GM12891 (cell line): Measurements from ENCODE around the gene HCFC1.

Experiments
- POLR2A ChIP-seq: IDR thresholded peaks from 2 replicates; pipeline ENCODE4 v1.6.1; 2011; ENCODE audit warnings: low read depth, low read length, control low read depth
- POLR2AphosphoS5 ChIP-seq: IDR thresholded peaks from 2 replicates; pipeline ENCODE4 v1.6.1; 2011; ENCODE audit warnings: low read depth, low read length, control low read depth
- POU2F2 ChIP-seq: IDR thresholded peaks from 2 replicates; pipeline ENCODE4 v1.6.1; 2011; ENCODE audit warnings: low read depth, mild to moderate bottlenecking, control low read depth, low read length, moderate library complexity
- TAF1 ChIP-seq: IDR thresholded peaks from 2 replicates; pipeline ENCODE4 v1.6.1; 2011; ENCODE audit warnings: low read depth, low read length, control low read depth

GRCh38 chrX:154004315-154004714, 32.7 kb upstream of the HCFC1 start:
- TF ChIP-seq POLR2A (no peak), POLR2AphosphoS5 (no peak), TAF1 (no peak), POU2F2 (no peak)
